Activated T-helper 1 cell treated with anti-CD3 and anti-CD28 coated beads, Interleukin-12 subunit alpha, Interleukin-12 subunit beta, Interleukin-2, Interleukin-4 antibody, amounts not matched to agents 30 ng/mL and 10 ng/mL and 1 ng/mL, durations not matched to agents 14 hours and 24 hours and 36 hours (primary cell): Measurements from ENCODE around the gene TTC24. TPM values are rescaled to one million over a fixed set of nuclear protein-coding genes. Genes with fewer than 3 reads are reported as not detected.
"Not testable (repeated sequence)": the region's sequence is repeated elsewhere in the genome, so short reads cannot be mapped to it uniquely, and the experiment has no call there.

Source experiments
- DNase-seq: peaks from one replicate; pipeline ENCODE4 v3.0.0; 2021; ENCODE audit warnings: low spot score
- H3K27ac Mint-ChIP-seq: one replicate; pipeline ENCODE4 v1.8.0; 2021; ENCODE audit warnings: mild to moderate bottlenecking, mixed read lengths
- H3K27me3 Mint-ChIP-seq: one replicate; pipeline ENCODE4 v1.8.0; 2022; ENCODE audit warnings: mild to moderate bottlenecking, moderate library complexity, mixed read lengths; ENCODE audit not compliant: insufficient read depth
- H3K36me3 Mint-ChIP-seq: one replicate; pipeline ENCODE4 v1.8.0; 2021; ENCODE audit warnings: low read depth, mixed read lengths
- H3K4me1 Mint-ChIP-seq: one replicate; pipeline ENCODE4 v1.8.0; 2021; ENCODE audit warnings: low read depth, mixed read lengths
- H3K4me3 Mint-ChIP-seq: one replicate; pipeline ENCODE4 v1.8.0; 2021; ENCODE audit warnings: mild to moderate bottlenecking, moderate library complexity, mixed read lengths
- H3K9me3 Mint-ChIP-seq: one replicate; pipeline ENCODE4 v1.8.0; 2021; ENCODE audit warnings: mixed read lengths
- intact Hi-C: fragments of 100-400 bp; cut with micrococcal nuclease; formaldehyde crosslinking; loops from one replicate; pipeline ENCODE4 v1.15.1; 2024
- total RNA-seq: library from RNA; stranded (reverse); gene quantifications from 2 replicates; pipeline ENCODE4 v1.2.3, GENCODE V29; 2022

The TTC24 gene
- total RNA-seq, 1 donor from 2014 or later: 4.1 TPM

DNA sequence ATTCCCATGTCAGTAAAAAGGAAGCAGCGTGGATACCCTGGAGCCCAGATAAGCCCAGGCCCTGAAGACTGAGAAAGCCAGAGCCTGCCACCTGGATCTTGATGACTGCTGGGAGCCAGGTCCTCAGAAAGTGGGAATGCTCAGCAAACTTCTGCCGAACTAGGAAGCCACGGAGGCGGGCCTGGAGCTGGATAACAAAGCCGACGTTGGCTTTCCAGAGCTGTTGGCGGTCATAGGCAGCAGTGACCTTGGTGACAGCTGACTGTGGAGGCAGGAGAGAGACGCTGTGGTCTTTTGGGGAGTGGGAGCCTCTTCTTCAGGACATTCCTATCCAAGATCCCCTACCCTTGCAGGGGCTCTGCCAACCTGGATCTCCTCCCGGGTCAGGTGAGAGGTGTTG, 31.5 kb upstream of the TTC24 start:
- intact Hi-C loops: no loop called here
- DNase-seq: no peak
- H3K4me3 Mint-ChIP-seq: no peak overlapping the region

DNA sequence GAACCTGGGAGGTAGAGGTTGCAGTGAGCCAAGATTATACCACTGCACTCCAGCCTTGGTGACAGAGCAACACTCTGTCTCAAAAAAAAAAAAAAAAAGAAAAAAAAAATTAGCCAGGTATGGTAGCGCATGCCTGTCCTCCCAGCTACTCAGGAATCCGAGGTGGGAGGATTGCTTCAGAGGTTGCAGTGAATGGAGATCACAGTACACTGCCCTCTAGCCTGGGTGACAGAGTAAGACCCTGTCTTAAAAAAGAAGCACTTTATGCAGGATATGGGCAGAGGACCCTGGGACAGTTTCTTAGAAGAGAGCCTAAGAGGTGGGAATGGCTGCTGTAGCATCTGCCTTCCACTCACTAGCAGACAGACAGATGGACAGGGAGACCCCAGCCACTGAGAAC, 30.1 kb upstream of the TTC24 start:
- H3K27ac Mint-ChIP-seq: no peak overlapping the region
- DNase-seq: no peak
- H3K27me3 Mint-ChIP-seq: no peaks in the 10 kb centered on the region
- H3K4me1 Mint-ChIP-seq: peaks cover 5% of the 10 kb centered on the region
- H3K36me3 Mint-ChIP-seq: peaks cover 14% of the 10 kb centered on the region
- H3K9me3 Mint-ChIP-seq: no peaks in the 10 kb centered on the region
- intact Hi-C loops: no loop called here
- H3K4me3 Mint-ChIP-seq: no peak overlapping the region

More for the DNA sequence above, 31.5 kb upstream of the TTC24 start:
- Mint-ChIP-seq H3K27me3 (no peaks in the 10 kb centered on the region), H3K4me1 (peaks cover under 1% of the 10 kb centered on the region), H3K9me3 (no peaks in the 10 kb centered on the region), H3K36me3 (peaks cover 11% of the 10 kb centered on the region), H3K27ac (no peak overlapping the region)

DNA sequence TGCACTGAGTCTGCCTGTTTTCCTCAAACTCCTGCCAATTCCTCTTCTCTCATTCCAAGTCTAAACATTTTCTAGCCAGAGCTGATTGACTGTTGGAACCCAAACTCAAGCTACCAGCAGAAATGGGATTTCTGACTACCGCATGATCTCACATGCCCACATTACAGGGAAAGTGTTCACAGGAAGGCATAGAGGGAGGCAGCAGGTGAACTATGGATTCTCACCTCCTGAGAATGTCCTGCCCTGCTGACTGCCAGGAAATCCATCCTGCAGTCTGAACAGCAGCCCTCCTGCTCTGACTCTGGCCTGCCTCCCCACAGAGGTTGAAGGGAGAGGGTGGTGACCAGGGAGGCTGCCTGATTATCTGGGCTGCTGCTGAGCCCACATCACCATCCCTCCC, 29.7 kb upstream of the TTC24 start:
- Mint-ChIP-seq H3K27me3 (no peaks in the 10 kb centered on the region), H3K27ac (no peak overlapping the region), H3K36me3 (peaks cover 14% of the 10 kb centered on the region), H3K4me1 (peaks cover 5% of the 10 kb centered on the region), H3K9me3 (no peaks in the 10 kb centered on the region), H3K4me3 (no peak overlapping the region)
- DNase-seq: no peak
- intact Hi-C loops: no loop called here

- Mint-ChIP-seq H3K27ac (no peak overlapping the region), H3K27me3 (no peaks in the 10 kb centered on the region), H3K4me3 (no peak overlapping the region), H3K36me3 (peaks cover 14% of the 10 kb centered on the region), H3K9me3 (no peaks in the 10 kb centered on the region), H3K4me1 (peaks cover 5% of the 10 kb centered on the region)
- intact Hi-C loops: no loop called here
- DNase-seq: no peak
Observed at GRCh38 chr1:156550346-156550745, 29.2 kb upstream of the TTC24 start.

DNA sequence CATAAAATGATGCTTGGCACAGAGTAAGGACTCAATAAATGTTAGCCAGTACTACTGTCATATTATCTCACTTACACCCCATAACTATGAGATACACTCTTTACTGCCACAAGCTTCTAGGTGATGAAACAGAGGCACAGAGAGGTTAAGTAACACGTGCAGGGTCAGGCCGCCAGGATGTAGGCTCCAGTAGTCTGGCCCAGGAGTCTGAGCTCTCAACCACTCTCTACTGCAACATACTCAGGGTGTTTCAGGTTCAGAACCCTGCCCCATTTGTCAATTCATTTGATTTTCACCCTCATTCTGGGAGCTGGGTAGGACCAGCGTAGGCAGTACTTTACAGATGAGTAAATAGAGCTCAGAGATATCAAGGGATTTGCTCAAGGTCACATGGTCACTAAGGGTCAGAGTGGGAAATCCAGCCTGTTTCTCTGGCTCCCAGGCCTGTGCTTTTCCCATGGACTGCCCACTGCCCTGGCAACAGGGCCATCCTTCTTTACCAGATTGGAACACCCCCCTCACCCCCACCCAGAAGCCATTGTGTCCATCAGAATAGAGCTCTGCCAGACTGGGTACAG, 28.4 kb upstream of the TTC24 start:
- H3K27ac Mint-ChIP-seq: no peak overlapping the region
- DNase-seq: no peak
- peaks cover 16% of the 10 kb centered on the region for H3K36me3 Mint-ChIP-seq
- peaks cover 5% of the 10 kb centered on the region for H3K4me1 Mint-ChIP-seq
- H3K27me3 Mint-ChIP-seq: no peaks in the 10 kb centered on the region
- intact Hi-C loops: no loop called here
- no peak overlapping the region for H3K4me3 Mint-ChIP-seq
- no peaks in the 10 kb centered on the region for H3K9me3 Mint-ChIP-seq

DNA sequence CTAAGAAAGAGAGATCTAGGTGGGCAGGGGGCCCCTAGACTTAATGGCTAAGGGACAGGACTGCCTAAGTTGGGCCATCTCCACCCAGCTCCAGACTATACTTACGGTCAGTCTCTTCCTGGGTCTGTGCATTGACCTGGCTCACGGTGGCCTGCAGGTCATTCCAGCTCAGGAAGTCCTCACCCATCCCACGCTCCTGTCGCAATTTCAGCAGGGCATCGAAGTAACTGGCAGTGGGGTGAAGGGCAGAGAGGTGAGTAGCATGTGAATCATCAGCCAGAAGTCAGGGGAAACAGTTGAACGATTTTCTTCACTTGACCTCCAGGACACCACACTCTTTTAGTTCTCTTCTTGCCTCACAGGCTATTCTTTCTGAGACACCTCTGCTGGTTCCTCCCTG, 27.7 kb upstream of the TTC24 start:
- Mint-ChIP-seq H3K27me3 (no peaks in the 10 kb centered on the region), H3K27ac (no peak overlapping the region), H3K4me3 (no peak overlapping the region), H3K36me3 (peaks cover 14% of the 10 kb centered on the region), H3K4me1 (peaks cover 5% of the 10 kb centered on the region), H3K9me3 (no peaks in the 10 kb centered on the region)
- intact Hi-C loops: no loop called here
- DNase-seq: no peak

GRCh38 chr1:156552518-156552917, 27.0 kb upstream of the TTC24 start:
- no peaks in the 10 kb centered on the region for H3K9me3 Mint-ChIP-seq
- DNase-seq: no peak
- no peaks in the 10 kb centered on the region for H3K27me3 Mint-ChIP-seq
- no peak overlapping the region for H3K4me3 Mint-ChIP-seq
- no peak overlapping the region for H3K27ac Mint-ChIP-seq
- intact Hi-C loops: no loop called here
- peaks cover 13% of the 10 kb centered on the region for H3K36me3 Mint-ChIP-seq
- H3K4me1 Mint-ChIP-seq: peaks cover 5% of the 10 kb centered on the region

- H3K4me3 Mint-ChIP-seq, H3K27me3 Mint-ChIP-seq, H3K4me1 Mint-ChIP-seq, H3K9me3 Mint-ChIP-seq, H3K27ac Mint-ChIP-seq, intact Hi-C loops, DNase-seq: not testable (repeated sequence)
- H3K36me3 Mint-ChIP-seq: peaks cover 13% of the 10 kb centered on the region
Observed at GRCh38 chr1:156552937-156553336, 26.6 kb upstream of the TTC24 start.

- Mint-ChIP-seq H3K36me3 (peaks cover 13% of the 10 kb centered on the region), H3K27me3 (no peaks in the 10 kb centered on the region), H3K4me3 (no peak overlapping the region), H3K27ac (no peak overlapping the region), H3K4me1 (peaks cover 5% of the 10 kb centered on the region), H3K9me3 (no peaks in the 10 kb centered on the region)
- intact Hi-C loops: no loop called here
- DNase-seq: no peak
Observed at GRCh38 chr1:156553860-156554485, 25.6 kb upstream of the TTC24 start.

GRCh38 chr1:156554971-156555370, 24.6 kb upstream of the TTC24 start:
- no peaks in the 10 kb centered on the region for H3K9me3 Mint-ChIP-seq
- no peak for DNase-seq
- intact Hi-C loops: no loop called here
- peaks cover 5% of the 10 kb centered on the region for H3K4me1 Mint-ChIP-seq
- no peaks in the 10 kb centered on the region for H3K27me3 Mint-ChIP-seq
- H3K4me3 Mint-ChIP-seq: no peak overlapping the region
- H3K36me3 Mint-ChIP-seq: peaks cover 17% of the 10 kb centered on the region
- H3K27ac Mint-ChIP-seq: no peak overlapping the region

- intact Hi-C loops: no loop called here
- Mint-ChIP-seq H3K36me3 (peaks cover 17% of the 10 kb centered on the region), H3K27ac (no peak overlapping the region), H3K9me3 (no peaks in the 10 kb centered on the region), H3K4me3 (no peak overlapping the region), H3K4me1 (peaks cover 5% of the 10 kb centered on the region), H3K27me3 (no peaks in the 10 kb centered on the region)
- no peak for DNase-seq
Observed at GRCh38 chr1:156555715-156556114, 23.8 kb upstream of the TTC24 start.

GRCh38 chr1:156556354-156556753, 23.2 kb upstream of the TTC24 start:
- peaks cover 16% of the 10 kb centered on the region for H3K36me3 Mint-ChIP-seq
- no peak overlapping the region for H3K4me3 Mint-ChIP-seq
- no peak for DNase-seq
- intact Hi-C loops: no loop called here
- no peaks in the 10 kb centered on the region for H3K9me3 Mint-ChIP-seq
- H3K27me3 Mint-ChIP-seq: no peaks in the 10 kb centered on the region
- H3K27ac Mint-ChIP-seq: no peak overlapping the region
- H3K4me1 Mint-ChIP-seq: peaks cover 5% of the 10 kb centered on the region

DNA sequence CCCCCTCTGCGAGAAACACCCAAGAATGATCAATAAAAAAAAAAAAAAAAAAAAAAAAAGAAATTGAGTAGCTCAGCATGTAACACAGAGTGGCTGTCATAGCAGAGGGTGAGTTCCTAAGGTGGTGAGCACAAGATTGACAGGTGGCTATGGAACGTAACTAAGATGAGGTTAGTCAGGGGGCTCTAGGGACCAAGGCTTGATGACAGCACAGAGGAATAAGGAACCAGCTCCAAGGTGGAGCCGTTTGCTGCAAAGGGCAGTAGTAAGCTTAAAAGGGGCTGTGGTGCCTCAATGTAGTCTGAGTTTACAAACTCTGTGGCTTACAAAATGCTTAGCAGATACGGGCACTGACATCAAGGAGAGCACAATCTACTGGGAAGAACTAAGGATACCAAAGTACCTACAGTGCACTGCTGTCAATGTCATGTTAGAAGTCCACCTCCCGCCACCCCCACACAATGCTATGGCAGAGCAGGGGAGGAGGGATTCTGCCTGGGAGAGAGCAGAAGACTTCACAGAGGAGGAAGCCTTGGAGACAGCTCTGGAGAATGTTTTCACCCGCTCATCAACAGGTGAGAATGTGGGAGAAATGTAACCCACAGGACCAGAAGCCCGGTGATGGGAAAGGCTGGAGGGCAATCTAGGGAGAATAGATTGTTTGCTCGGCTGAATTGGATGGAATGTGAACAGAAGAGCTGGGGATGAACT, 20.3 kb upstream of the TTC24 start:
- intact Hi-C loops: no loop called here
- Mint-ChIP-seq H3K4me3 (no peak overlapping the region), H3K27me3 (no peaks in the 10 kb centered on the region), H3K4me1 (no peaks in the 10 kb centered on the region), H3K27ac (no peak overlapping the region), H3K9me3 (no peaks in the 10 kb centered on the region), H3K36me3 (peaks cover 10% of the 10 kb centered on the region)
- DNase-seq: no peak
